Measurements from ENCODE around the gene TMEM51. TPM values are rescaled to one million over a fixed set of nuclear protein-coding genes. Genes with fewer than 3 reads are reported as not detected.

TMEM51 gene
- total and polyA plus RNA-seq, 9 of the 15 experiments (the other 6 are each of a cell fraction or from before 2014, with no cell fraction given), result 0.06 to 1.4 (median 0.58) TPM

DNA sequence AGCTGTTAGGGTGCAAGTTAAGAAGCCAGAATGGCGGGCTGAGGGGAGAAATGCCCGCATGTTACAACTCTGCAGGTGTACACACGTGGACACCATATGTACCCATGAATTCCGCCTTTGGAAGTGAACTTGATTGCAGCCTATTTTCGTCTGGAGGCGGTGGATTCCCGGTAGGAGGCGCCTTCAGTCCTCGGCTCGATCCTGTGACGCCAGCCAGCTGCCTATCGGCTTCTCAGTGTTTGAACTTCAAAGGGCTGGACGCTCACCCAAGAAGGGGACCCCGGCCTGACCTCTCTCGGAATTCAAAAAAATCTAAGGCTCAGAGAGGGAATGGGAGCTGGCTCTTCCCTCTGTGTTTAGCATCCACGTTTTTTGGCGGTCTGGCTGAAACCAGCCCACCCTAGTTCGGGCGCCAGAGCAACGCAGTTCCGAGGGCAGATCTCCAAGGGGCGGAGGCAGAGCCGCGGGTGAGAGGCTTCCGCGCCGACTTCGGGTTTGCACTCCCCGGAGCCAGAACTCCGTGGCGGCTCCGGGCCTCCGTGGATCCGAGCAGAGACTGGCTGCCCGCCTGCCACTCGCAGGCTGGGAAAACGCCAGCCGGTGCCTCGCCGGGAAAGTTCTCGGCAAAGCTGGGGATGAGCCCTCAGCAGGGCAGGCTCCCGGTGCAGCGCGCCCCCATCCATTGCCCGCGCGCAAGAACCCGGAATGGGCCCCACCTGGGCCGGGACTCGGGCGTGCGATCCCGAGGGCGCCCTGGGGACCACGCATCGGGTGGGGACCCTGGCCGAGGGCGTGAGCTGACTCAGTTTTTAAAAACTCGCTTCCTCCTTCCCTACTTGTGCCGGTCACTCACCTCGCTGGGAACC is 996 bp upstream of the TMEM51 start (continued):
- TF ChIP-seq REST (IDR thresholded peaks at IDR 0.05; ENCODE audit: borderline replicate concordance) (peak; percentile 81), REST (CRISPR knock-in tag; IDR thresholded peaks at IDR 0.05; ENCODE audit: low read depth) (peak; percentile 63; the same call in 1 of the 2 replicates), NR1H2 (CRISPR knock-in tag; IDR thresholded peaks at IDR 0.05) (no peak), FOSL1 (tag; conservative IDR thresholded peaks at IDR 0.05) (peak; percentile 51; the same call in 1 of the 2 replicates), THRAP3 (IDR thresholded peaks at IDR 0.05; ENCODE audit: borderline replicate concordance) (no peak), ZNF436 (CRISPR knock-in tag; IDR thresholded peaks at IDR 0.05) (no peak), ZNF584 (CRISPR knock-in tag; IDR thresholded peaks at IDR 0.05; ENCODE audit: low read depth) (no peak), SRF (CRISPR knock-in tag; IDR thresholded peaks at IDR 0.05) (no peak), ZNF24 (IDR thresholded peaks at IDR 0.05) (no peak)
- TF ChIP-seq, protein P1, sequence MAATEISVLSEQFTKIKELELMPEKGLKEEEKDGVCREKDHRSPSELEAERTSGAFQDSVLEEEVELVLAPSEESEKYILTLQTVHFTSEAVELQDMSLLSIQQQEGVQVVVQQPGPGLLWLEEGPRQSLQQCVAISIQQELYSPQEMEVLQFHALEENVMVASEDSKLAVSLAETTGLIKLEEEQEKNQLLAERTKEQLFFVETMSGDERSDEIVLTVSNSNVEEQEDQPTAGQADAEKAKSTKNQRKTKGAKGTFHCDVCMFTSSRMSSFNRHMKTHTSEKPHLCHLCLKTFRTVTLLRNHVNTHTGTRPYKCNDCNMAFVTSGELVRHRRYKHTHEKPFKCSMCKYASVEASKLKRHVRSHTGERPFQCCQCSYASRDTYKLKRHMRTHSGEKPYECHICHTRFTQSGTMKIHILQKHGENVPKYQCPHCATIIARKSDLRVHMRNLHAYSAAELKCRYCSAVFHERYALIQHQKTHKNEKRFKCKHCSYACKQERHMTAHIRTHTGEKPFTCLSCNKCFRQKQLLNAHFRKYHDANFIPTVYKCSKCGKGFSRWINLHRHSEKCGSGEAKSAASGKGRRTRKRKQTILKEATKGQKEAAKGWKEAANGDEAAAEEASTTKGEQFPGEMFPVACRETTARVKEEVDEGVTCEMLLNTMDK (IDR thresholded peaks at IDR 0.05; ENCODE audit: borderline replicate concordance, insufficient read depth, low read depth, low read length, poor library complexity, severe bottlenecking), result peak; percentile 92
- TF ChIP-seq, protein P2, sequence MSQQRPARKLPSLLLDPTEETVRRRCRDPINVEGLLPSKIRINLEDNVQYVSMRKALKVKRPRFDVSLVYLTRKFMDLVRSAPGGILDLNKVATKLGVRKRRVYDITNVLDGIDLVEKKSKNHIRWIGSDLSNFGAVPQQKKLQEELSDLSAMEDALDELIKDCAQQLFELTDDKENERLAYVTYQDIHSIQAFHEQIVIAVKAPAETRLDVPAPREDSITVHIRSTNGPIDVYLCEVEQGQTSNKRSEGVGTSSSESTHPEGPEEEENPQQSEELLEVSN (IDR thresholded peaks at IDR 0.05; ENCODE audit: borderline replicate concordance in 1 of 2, extremely low read depth in 1 of 2, insufficient read depth in 1 of 2, insufficient read length in 1 of 2, low read depth in 1 of 2, low read length in 1 of 2, poor library complexity in 1 of 2, severe bottlenecking in 1 of 2), result no peak
- TF ChIP-seq, protein P3, sequence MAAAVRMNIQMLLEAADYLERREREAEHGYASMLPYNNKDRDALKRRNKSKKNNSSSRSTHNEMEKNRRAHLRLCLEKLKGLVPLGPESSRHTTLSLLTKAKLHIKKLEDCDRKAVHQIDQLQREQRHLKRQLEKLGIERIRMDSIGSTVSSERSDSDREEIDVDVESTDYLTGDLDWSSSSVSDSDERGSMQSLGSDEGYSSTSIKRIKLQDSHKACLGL (CRISPR knock-in tag; IDR thresholded peaks at IDR 0.05; ENCODE audit: borderline replicate concordance, poor library complexity, severe bottlenecking), result no peak
